Stimulated activated CD8-positive, alpha-beta memory T cell treated with anti-CD3 and anti-CD28 coated beads, Interleukin-15, amount 100 ng/mL, for 1 hour (primary cell): ENCODE data around the gene ZFTA.
"Not testable (repeated sequence)": the region's sequence is repeated elsewhere in the genome, so short reads cannot be mapped to it uniquely, and the experiment has no call there.

ENCODE experiments used
- DNase-seq: peaks from one replicate; pipeline ENCODE4 v3.0.0-alpha.2; 2020; ENCODE audit warnings: low read depth

Gene ZFTA

GRCh38 chr11:63775191-63775590 lies 6.6 kb upstream of the ZFTA start:
- no peak for DNase-seq

GRCh38 chr11:63771741-63772318 lies 3.3 kb upstream of the ZFTA start:
- DNase-seq = not testable (repeated sequence)

- DNase-seq = no peak
These were observed 2.2 kb upstream of the ZFTA start for GRCh38 chr11:63770763-63771162.

GRCh38 chr11:63769714-63770455 lies 1.3 kb upstream of the ZFTA start:
- DNase-seq = no peak

GRCh38 chr11:63769042-63769713 lies 603 bp upstream of the ZFTA start:
- no peak for DNase-seq

- DNase-seq = no peak
These were observed 874 bp downstream of the ZFTA start for GRCh38 chr11:63767565-63768236.

GRCh38 chr11:63767267-63767564 lies 1.4 kb downstream of the ZFTA start:
- no peak for DNase-seq

- no peak for DNase-seq
These were observed 1.9 kb downstream of the ZFTA start for GRCh38 chr11:63766531-63767235.

GRCh38 chr11:63765688-63766241 lies 2.8 kb downstream of the ZFTA start:
- no peak for DNase-seq

GRCh38 chr11:63764679-63765647 lies 3.6 kb downstream of the ZFTA start:
- no peak for DNase-seq

GRCh38 chr11:63764340-63764678 lies 4.3 kb downstream of the ZFTA start:
- no peak for DNase-seq

- DNase-seq = no peak
These were observed 4.9 kb downstream of the ZFTA start for GRCh38 chr11:63763496-63764339.

- DNase-seq = no peak
These were observed 5.7 kb downstream of the ZFTA start for GRCh38 chr11:63762654-63763495.

GRCh38 chr11:63761931-63762653 lies 6.5 kb downstream of the ZFTA start:
- DNase-seq = no peak

- DNase-seq = no peak
These were observed 7.4 kb downstream of the ZFTA start for GRCh38 chr11:63761188-63761587.

- no peak for DNase-seq
These were observed 8.0 kb downstream of the ZFTA start for GRCh38 chr11:63760487-63761079.

- no peak for DNase-seq
These were observed 11.4 kb downstream of the ZFTA start for GRCh38 chr11:63756919-63757761.
